SKM-1 (cell line): ENCODE data around the gene FKBP1B.
"Not testable (repeated sequence)": the region's sequence is repeated elsewhere in the genome, so short reads cannot be mapped to it uniquely, and the experiment has no call there.

Experiments used
- DNase-seq: peaks from one replicate; lab custom pipeline; 2025; ENCODE audit not compliant: unreplicated experiment; lab: John Stamatoyannopoulos, UW

Gene FKBP1B

GRCh38 chr2:24100732-24101131, 51.2 kb downstream of the FKBP1B start:
- not testable (repeated sequence) for DNase-seq

- DNase-seq = no peak
These were observed 52.5 kb downstream of the FKBP1B start for GRCh38 chr2:24101992-24102391.

GRCh38 chr2:24102677-24103076, 53.1 kb downstream of the FKBP1B start:
- DNase-seq = no peak

GRCh38 chr2:24104110-24104650, 54.6 kb downstream of the FKBP1B start:
- DNase-seq = no peak

GRCh38 chr2:24104906-24105305, 55.4 kb downstream of the FKBP1B start:
- DNase-seq = no peak

GRCh38 chr2:24105816-24106215, 56.3 kb downstream of the FKBP1B start:
- DNase-seq = no peak

- DNase-seq = no peak
These were observed 57.2 kb downstream of the FKBP1B start for GRCh38 chr2:24106786-24107185.

GRCh38 chr2:24107336-24107735, 57.8 kb downstream of the FKBP1B start:
- no peak for DNase-seq

- not testable (repeated sequence) for DNase-seq
These were observed 59.9 kb downstream of the FKBP1B start for GRCh38 chr2:24109431-24109830.

- no peak for DNase-seq
These were observed 61.2 kb downstream of the FKBP1B start for GRCh38 chr2:24110660-24111303.

GRCh38 chr2:24111407-24111901, 61.9 kb downstream of the FKBP1B start:
- no peak for DNase-seq
